Medulla oblongata (tissue), 1 donor: ENCODE data around the gene DPM3.

Experiments
- DNase-seq: peaks from one replicate; pipeline ENCODE4 v3.0.0-alpha.2; 2015; ENCODE audit errors: extremely low spot score

DPM3 gene

DNA sequence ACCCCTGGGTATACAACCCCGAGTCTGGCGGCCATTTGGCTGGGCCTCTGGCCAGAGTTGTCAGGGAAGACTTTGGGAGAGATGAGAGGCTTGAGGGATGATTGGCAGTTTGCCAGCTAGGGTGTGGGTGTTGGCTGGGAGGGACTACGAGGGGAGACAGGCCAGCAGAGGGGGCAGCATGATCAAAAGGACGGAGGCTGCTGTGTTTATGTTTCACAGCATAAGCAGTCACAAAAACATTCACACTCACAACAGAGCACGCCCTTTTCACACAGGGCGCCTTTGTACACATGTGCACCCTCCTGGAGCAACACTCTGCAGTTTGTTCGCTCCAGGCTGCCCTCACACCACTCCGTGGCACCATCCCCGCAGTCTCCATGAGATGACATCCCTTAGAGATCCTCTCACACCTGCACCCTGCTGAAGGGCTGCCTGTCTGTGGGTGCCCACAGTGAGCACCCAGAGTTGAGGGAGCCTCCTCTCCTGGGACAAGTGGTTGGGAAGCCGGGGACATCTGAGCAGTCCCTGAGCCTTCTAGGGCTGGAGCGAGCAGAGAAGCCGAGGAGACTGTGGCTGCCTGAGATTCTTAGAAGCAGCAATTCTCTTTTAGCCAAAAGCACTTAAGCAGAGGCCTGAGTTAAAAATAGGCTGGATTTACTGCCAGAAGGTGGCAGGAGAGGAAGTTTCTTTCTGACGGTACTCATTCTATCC, 46.3 kb downstream of the DPM3 start:
- DNase-seq: peak; percentile 63

DNA sequence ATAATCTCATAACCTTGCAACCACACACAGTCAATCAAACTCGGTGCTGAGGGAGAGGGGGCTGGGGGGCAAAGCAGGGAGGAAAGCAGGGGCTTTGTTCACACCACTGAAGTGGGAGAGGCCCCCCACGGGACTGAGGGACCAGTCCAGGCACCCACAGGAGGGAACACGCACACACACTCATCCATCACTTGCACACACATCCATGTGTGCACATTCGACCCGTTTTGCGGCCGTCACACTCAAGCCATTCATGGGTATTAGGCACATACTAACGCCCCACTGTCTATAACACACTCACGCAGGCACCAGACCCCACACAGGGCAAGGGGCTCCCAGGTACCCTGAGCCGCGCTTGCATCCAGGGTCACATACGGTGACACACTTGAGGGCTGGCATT, 47.7 kb downstream of the DPM3 start:
- DNase-seq: no peak

DNA sequence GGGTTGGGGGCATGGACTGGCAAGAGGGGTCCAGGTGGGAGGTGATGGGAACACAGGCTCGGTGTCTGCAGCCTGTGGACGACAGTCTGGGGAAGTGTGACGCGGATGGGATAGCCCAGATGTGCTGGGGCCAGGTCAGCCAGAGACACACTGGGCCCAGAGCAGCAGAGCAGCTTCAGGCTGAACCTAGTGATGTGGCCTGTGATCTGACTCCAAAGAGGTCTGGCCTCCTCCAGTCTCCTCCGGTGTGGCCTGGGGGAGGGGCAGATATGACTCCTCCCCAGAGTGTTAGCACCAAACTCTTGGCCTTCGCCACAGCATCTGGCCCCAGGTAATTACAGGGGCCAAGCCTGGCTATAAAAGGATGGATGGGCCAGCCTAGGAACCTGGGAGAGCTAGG, 48.2 kb downstream of the DPM3 start:
- DNase-seq: no peak

DNA sequence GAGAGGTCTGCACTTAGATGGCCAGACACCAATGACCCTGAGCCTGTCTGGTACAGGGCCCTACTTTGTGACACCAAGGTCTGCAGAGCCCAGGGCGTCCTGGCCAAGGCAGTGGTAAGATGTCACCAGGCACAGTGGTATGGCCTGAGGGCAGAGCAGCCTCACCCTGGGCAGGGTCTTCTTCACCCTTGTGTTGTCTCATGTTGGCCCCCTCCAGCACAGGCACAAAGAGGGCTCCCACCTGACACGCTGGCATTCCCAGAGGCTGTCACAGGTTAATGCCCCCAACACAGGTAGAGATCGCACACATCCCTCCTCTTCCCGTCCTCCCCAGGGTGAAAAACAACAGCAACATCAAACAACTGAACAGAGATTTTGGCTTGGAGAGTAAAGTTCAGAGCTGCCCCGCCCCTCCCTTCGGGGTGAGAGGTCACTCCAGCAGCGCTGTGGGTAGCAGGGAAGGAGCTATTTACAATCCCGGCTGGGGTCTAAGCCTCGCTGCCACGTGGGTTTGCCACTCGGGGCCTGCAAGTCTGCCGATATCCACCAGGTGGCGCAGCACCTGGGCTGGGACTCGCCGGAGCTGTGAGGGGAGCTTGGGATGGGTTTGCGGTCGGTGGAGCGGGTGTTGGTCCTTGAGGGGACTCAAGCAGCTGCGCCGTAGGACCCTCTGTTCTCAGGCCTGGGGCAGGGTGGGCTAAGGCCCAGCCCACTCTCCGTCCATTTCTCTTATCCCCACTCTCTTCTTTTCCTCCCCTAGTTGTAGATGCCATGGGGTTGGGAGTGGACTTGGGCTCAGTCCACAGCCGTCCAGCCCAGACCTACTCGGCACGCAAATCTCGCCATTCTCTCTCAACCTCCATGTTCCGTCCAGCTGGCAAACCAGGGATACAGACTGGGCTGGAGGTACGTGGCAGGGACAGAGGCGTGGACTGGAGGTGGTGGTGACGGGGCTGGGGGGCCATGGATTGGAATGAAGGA, 49.0 kb downstream of the DPM3 start:
- peak; percentile 80 for DNase-seq
